Sigmoid colon (tissue), 4 donors: ENCODE data around the gene TXNRD2.

Experiments
- CTCF ChIP-seq, 4 experiments: fragments of 450-650 bp in 3 of 4; fragments of 200-600 bp in 1 of 4; IDR thresholded peaks; one replicate each; pipeline ENCODE4 v1.5.1; 2016 to 2019; ENCODE audit warnings: antibody characterized with exemption in 4 of 4, mild to moderate bottlenecking in 3 of 4, moderate library complexity in 2 of 4
- EP300 ChIP-seq, 4 donors: sonication (generic); formaldehyde crosslinking; IDR thresholded peaks; one replicate each; pipeline ENCODE4 v1.6.1; 2017; ENCODE audit warnings: antibody characterized with exemption in 4 of 4

- TF ChIP-seq EP300 (IDR thresholded peaks at IDR 0.05), result no peak
- no peak for TF ChIP-seq CTCF (IDR thresholded peaks at IDR 0.05)
These were observed 35.1 kb upstream of the TXNRD2 start for GRCh38 chr22:19976671-19977070.
